HepG2 (cell line): ENCODE results near the gene IQGAP2. TPM values are rescaled to one million over a fixed set of nuclear protein-coding genes. Genes with fewer than 3 reads are reported as not detected.

Experiments used
- ATAC-seq: fragments of 200-7000 bp; cut with Tn5 transposase; 3 replicates; pipeline ENCODE4 v1.9.1; 2020; ENCODE audit warnings: mild to moderate bottlenecking, moderate library complexity
- BruUV-seq: library from RNA; stranded (reverse); fragments of 400-500 nt; replicated peaks from 2 replicates; lab custom pipeline; 2021; lab: Mats Ljungman, UMichigan
- CTCF ChIA-PET: fragments of 300-600 bp; formaldehyde crosslinking; extraction: SDS; loops from one replicate; lab custom pipeline; 2021; ENCODE audit warnings: low total read pairs, inconsistent platforms, low intra/inter-chr PET ratio; lab: Yijun Ruan, JAX
- POLR2A ChIA-PET: fragments of 350-600 bp; sonication (Branson Sonifier 250); formaldehyde crosslinking; loops from one replicate; lab custom pipeline; 2020; ENCODE audit warnings: antibody characterized with exemption, inconsistent platforms; lab: Yijun Ruan, JAX
- DNase-seq: peaks from one replicate; pipeline ENCODE4 v3.0.0-alpha.2; 2015; ENCODE audit warnings: low spot score
- FAIRE-seq: peaks from 3 replicates; lab custom pipeline; 2011; peaks lifted over from hg19 to GRCh38; lab: Jason Lieb, UNC
- H2AFZ ChIP-seq: one replicate; pipeline ENCODE4 v1.6.1; 2011; ENCODE audit warnings: low read length, inconsistent platforms
- H3K27ac ChIP-seq: fragments of 300-600 bp; 3 replicates; pipeline ENCODE4 v1.8.0; 2011; ENCODE audit warnings: mixed run types, mild to moderate bottlenecking, mixed read lengths, low read length, inconsistent platforms; ENCODE audit not compliant: insufficient read depth; ENCODE audit errors: extremely low read length
- H3K27me3 ChIP-seq, 2 experiments: fragments of 200-600 bp in 1 of 2; 2 replicates in 1 of 2; 3 replicates in 1 of 2; pipeline versions ENCODE4 v1.6.0 to v1.8.0; 2011; ENCODE audit warnings: low read length in 2 of 2, mild to moderate bottlenecking in 2 of 2, moderate library complexity in 2 of 2, inconsistent platforms in 1 of 2; ENCODE audit not compliant: insufficient read depth in 2 of 2, control insufficient read depth in 1 of 2
- H3K36me3 ChIP-seq, 2 experiments: fragments of 200-600 bp in 1 of 2; replicated peaks in 1 of 2; 2 replicates in 1 of 2; 3 replicates in 1 of 2; pipeline versions ENCODE4 v1.5.1 to v1.8.0; 2011; ENCODE audit warnings: low read length in 2 of 2, inconsistent platforms in 1 of 2; ENCODE audit not compliant: insufficient read depth in 2 of 2, control insufficient read depth in 1 of 2
- H3K4me1 ChIP-seq: 2 replicates; pipeline ENCODE4 v1.5.1; 2012; ENCODE audit warnings: low read length, inconsistent platforms; ENCODE audit not compliant: insufficient read depth
- H3K4me2 ChIP-seq: 2 replicates; pipeline ENCODE4 v1.6.0; 2011; ENCODE audit warnings: low read depth, low read length, inconsistent platforms
- H3K4me3 ChIP-seq, 3 experiments: fragments of 200-600 bp in 1 of 3; sonication (generic), shearing (Covaris generic) in 1 of 3; replicated peaks in 1 of 3; 2 replicates each; pipeline ENCODE4 v1.5.1; 2011 to 2016; ENCODE audit warnings: low read length in 3 of 3, inconsistent platforms in 2 of 3, low read depth in 2 of 3, mild to moderate bottlenecking in 2 of 3, control low read depth in 1 of 3, mixed read lengths in 1 of 3; ENCODE audit not compliant: insufficient read depth in 1 of 3
- H3K79me2 ChIP-seq: one replicate; pipeline ENCODE4 v1.6.1; 2011; ENCODE audit warnings: low read length, inconsistent platforms; ENCODE audit not compliant: insufficient read depth
- H3K9ac ChIP-seq: 2 replicates; pipeline ENCODE4 v1.6.0; 2011; ENCODE audit warnings: mild to moderate bottlenecking, low read depth, low read length, inconsistent platforms; ENCODE audit not compliant: insufficient read depth
- H3K9me3 ChIP-seq: 2 replicates; pipeline ENCODE4 v1.5.1; 2012; ENCODE audit warnings: mild to moderate bottlenecking, low read length
- H4K20me1 ChIP-seq: 2 replicates; pipeline ENCODE4 v1.6.0; 2011; ENCODE audit warnings: inconsistent platforms, mild to moderate bottlenecking, low read length, moderate library complexity; ENCODE audit not compliant: insufficient read depth
- ELF3 ChIP-seq: IDR thresholded peaks from 2 replicates; pipeline ENCODE4 v1.6.1; 2016; ENCODE audit warnings: missing genetic modification reagents, missing compliant biosample characterization
- FOXK1 ChIP-seq: sonication (generic); formaldehyde crosslinking; IDR thresholded peaks from 2 replicates; pipeline ENCODE4 v1.4.0; 2020; ENCODE audit warnings: low read depth, missing genetic modification reagents, borderline replicate concordance
- FOXP4 ChIP-seq: sonication (generic); formaldehyde crosslinking; IDR thresholded peaks from 2 replicates; pipeline ENCODE4 v1.4.0; 2020; ENCODE audit warnings: missing genetic modification reagents
- GABPA ChIP-seq, 2 experiments: IDR thresholded peaks; 2 replicates each; pipeline ENCODE4 v1.6.1; 2011 to 2016; ENCODE audit warnings: low read depth in 2 of 2, low read length in 1 of 2, missing biosample characterization in 1 of 2, missing genetic modification characterization in 1 of 2
- GATAD2A ChIP-seq: IDR thresholded peaks from 2 replicates; pipeline ENCODE4 v1.6.1; 2016
- HES4 ChIP-seq: sonication (generic); formaldehyde crosslinking; IDR thresholded peaks from 2 replicates; pipeline ENCODE4 v1.9.0; 2021; ENCODE audit warnings: mild to moderate bottlenecking, missing genetic modification reagents, borderline replicate concordance
- MTA3 ChIP-seq: sonication (generic); formaldehyde crosslinking; IDR thresholded peaks from 2 replicates; pipeline ENCODE4 v1.4.0; 2020; ENCODE audit warnings: missing genetic modification reagents
- PCBP2 ChIP-seq: fragments of 200-400 bp; formaldehyde crosslinking; optimal IDR thresholded peaks from 2 replicates; pipeline ENCODE3; 2018; ENCODE audit warnings: low read length, low read depth; ENCODE audit not compliant: poor library complexity, severe bottlenecking
- PHF8 ChIP-seq: sonication (generic); formaldehyde crosslinking; IDR thresholded peaks from 2 replicates; pipeline ENCODE4 v1.5.0; 2020; ENCODE audit warnings: missing genetic modification reagents
- RARA ChIP-seq: IDR thresholded peaks from 2 replicates; pipeline ENCODE4 v1.6.1; 2016; ENCODE audit warnings: missing genetic modification reagents, missing compliant biosample characterization
- SAP130 ChIP-seq: IDR thresholded peaks from 2 replicates; pipeline ENCODE4 v1.6.1; 2016; ENCODE audit warnings: low read depth
- TOE1 ChIP-seq: sonication (generic); formaldehyde crosslinking; IDR thresholded peaks from 2 replicates; pipeline ENCODE4 v1.4.0; 2020; ENCODE audit warnings: mild to moderate bottlenecking, missing genetic modification reagents
- ZBTB3 ChIP-seq: sonication (generic); formaldehyde crosslinking; IDR thresholded peaks from 2 replicates; pipeline ENCODE4 v1.4.0; 2020; ENCODE audit warnings: low read depth, mild to moderate bottlenecking, moderate library complexity, missing genetic modification reagents, borderline replicate concordance
- ZNF441 ChIP-seq: sonication (generic); formaldehyde crosslinking; IDR thresholded peaks from 2 replicates; pipeline ENCODE4 v1.7.0; 2021; ENCODE audit warnings: missing genetic modification reagents, borderline replicate concordance
- ZNF598 ChIP-seq: sonication (generic); formaldehyde crosslinking; IDR thresholded peaks from 2 replicates; pipeline ENCODE4 v1.5.1; 2020; ENCODE audit warnings: mild to moderate bottlenecking, missing genetic modification reagents, borderline replicate concordance
- ZNF782 ChIP-seq: sonication (generic); formaldehyde crosslinking; IDR thresholded peaks from 2 replicates; pipeline ENCODE4 v1.4.0; 2020; ENCODE audit warnings: missing genetic modification reagents, mild to moderate bottlenecking, borderline replicate concordance
- WGBS: methylation state at CpG from one replicate; pipeline ENCODE4 v1.1.6; 2017; ENCODE audit warnings: low lambda C conversion rate; 5-methylcytosine and 5-hydroxymethylcytosine counted together
- in situ Hi-C: cut with HindIII; loops from 2 replicates; pipeline ENCODE4 v1.10.0; 2017; ENCODE audit warnings: low pct_unique_long_range_greater_than_20kb; ENCODE audit not compliant: extremely low pct_ligation_motif_present
- intact Hi-C: fragments of 100-400 bp; cut with micrococcal nuclease; formaldehyde crosslinking; loops from one replicate; pipeline ENCODE4 v1.10.0; 2022; ENCODE audit not compliant: unreplicated experiment
- polyA plus RNA-seq, 8 experiments: library from polyadenylated mRNA; depleted of rRNA in 3 of 8; stranded (reverse) in 7 of 8; unstranded in 1 of 8; fragments of >200 nt; fragmentation: Illumina TruSeq in 4 of 8; extraction: Trizol in 4 of 8; gene quantifications; 2 replicates each; pipeline versions ENCODE4 v1.2.1 to v1.2.3, GENCODE V29; 2011 to 2016; ENCODE audit warnings: low read depth in 4 of 8, missing spikeins in 1 of 8, mixed read lengths in 1 of 8; ENCODE audit not compliant: insufficient read depth in 1 of 8
- total RNA-seq, 5 experiments: library from RNA; depleted of rRNA; stranded (reverse); fragments of >200 nt; fragmentation: Illumina TruSeq; extraction: Trizol; gene quantifications; 2 replicates each; pipeline ENCODE4 v1.2.3, GENCODE V29; 2016; ENCODE audit warnings: low read depth in 1 of 5

IQGAP2 gene
- total and polyA plus RNA-seq, 2 of the 13 experiments (the other 11 are each of a cell fraction or from before 2014, with no cell fraction given): 35.2 to 83.3 TPM

GRCh38 chr5:76489877-76490688, 87.0 kb downstream of the IQGAP2 start:
- in situ Hi-C loops: no loop called here
- POLR2A ChIA-PET: no interaction called here
- intact Hi-C loops: no loop called here
- Histone ChIP-seq H3K4me2 (no peak overlapping the region), H3K4me1 (peaks cover 65% of the 10 kb centered on the region), H3K9ac (no peak overlapping the region), H3K36me3 (no peaks in the 10 kb centered on the region; a peak in 1 of 5 replicates), H3K9me3 (no peaks in the 10 kb centered on the region), H3K79me2 (peaks cover 29% of the 10 kb centered on the region), H3K27me3 (no peaks in the 10 kb centered on the region), H4K20me1 (no peaks in the 10 kb centered on the region), H3K4me3 (no peak overlapping the region), H3K27ac (no peak overlapping the region), H2AFZ (no peak overlapping the region)
- no TSS peak for BruUV-seq
- DNase-seq: no peak
- TF ChIP-seq SAP130 (CRISPR knock-in tag): no peak
- TF ChIP-seq ZNF441 (CRISPR knock-in tag): no peak
- TF ChIP-seq PHF8: no peak
- no peak for TF ChIP-seq MTA3
- TF ChIP-seq PCBP2: no peak
- TF ChIP-seq ZNF782 (CRISPR knock-in tag): no peak
- TF ChIP-seq ZNF598 (CRISPR knock-in tag): no peak
- TF ChIP-seq HES4 (CRISPR knock-in tag): no peak
- no peak for FAIRE-seq
- no peak for ATAC-seq
- CTCF ChIA-PET: no interaction called here
- 97% methylated on average over 7 of the region's 7 CpGs for WGBS

GRCh38 chr5:76490960-76491359, 87.9 kb downstream of the IQGAP2 start:
- ChIA-PET POLR2A (no interaction called here), CTCF (no interaction called here)
- H3K27ac ChIP-seq: no peak overlapping the region
- no peaks in the 10 kb centered on the region for H3K9me3 ChIP-seq
- H3K36me3 ChIP-seq: peaks cover 0 to 7% of the 10 kb centered on the region in 2 experiments; a peak in 1 of 5 replicates
- no peaks in the 10 kb centered on the region for H4K20me1 ChIP-seq
- H3K9ac ChIP-seq: no peak overlapping the region
- intact Hi-C loops: no loop called here
- FAIRE-seq: no peak
- in situ Hi-C loops: no loop called here
- no peak overlapping the region for H3K4me2 ChIP-seq
- H3K27me3 ChIP-seq: no peaks in the 10 kb centered on the region
- no peak for DNase-seq
- no TSS peak for BruUV-seq
- ATAC-seq: no peak
- no peak overlapping the region for H3K4me3 ChIP-seq
- peaks cover 67% of the 10 kb centered on the region for H3K4me1 ChIP-seq
- peaks cover 35% of the 10 kb centered on the region for H3K79me2 ChIP-seq
- no peak overlapping the region for H2AFZ ChIP-seq
- TF ChIP-seq ZBTB3 (CRISPR knock-in tag) (no peak), RARA (CRISPR knock-in tag) (peak; percentile 31; the same call in 1 of the 2 replicates), FOXK1 (CRISPR knock-in tag) (peak; percentile 53; the same call in 1 of the 2 replicates), GATAD2A (peak; percentile 72), TOE1 (CRISPR knock-in tag) (no peak), ELF3 (peak; percentile 77), FOXP4 (peak; percentile 20; the same call in 1 of the 2 replicates), GABPA (IDR thresholded peaks at IDR 0.05; ENCODE audit: low read depth, low read length) (no peak), GABPA (CRISPR knock-in tag; IDR thresholded peaks at IDR 0.05; ENCODE audit: low read depth) (0 out of 2 replicates have a peak, but pooled peaks have one; percentile 11)
